Suppressor macrophage treated with lipopolysaccharide for 4 hours (primary cell): ENCODE data around the gene SLAIN1.
"Not testable (repeated sequence)": the region's sequence is repeated elsewhere in the genome, so short reads cannot be mapped to it uniquely, and the experiment has no call there.

Experiments
- DNase-seq: peaks from one replicate; pipeline ENCODE4 v3.0.0-alpha.2; 2020

SLAIN1 gene

DNA sequence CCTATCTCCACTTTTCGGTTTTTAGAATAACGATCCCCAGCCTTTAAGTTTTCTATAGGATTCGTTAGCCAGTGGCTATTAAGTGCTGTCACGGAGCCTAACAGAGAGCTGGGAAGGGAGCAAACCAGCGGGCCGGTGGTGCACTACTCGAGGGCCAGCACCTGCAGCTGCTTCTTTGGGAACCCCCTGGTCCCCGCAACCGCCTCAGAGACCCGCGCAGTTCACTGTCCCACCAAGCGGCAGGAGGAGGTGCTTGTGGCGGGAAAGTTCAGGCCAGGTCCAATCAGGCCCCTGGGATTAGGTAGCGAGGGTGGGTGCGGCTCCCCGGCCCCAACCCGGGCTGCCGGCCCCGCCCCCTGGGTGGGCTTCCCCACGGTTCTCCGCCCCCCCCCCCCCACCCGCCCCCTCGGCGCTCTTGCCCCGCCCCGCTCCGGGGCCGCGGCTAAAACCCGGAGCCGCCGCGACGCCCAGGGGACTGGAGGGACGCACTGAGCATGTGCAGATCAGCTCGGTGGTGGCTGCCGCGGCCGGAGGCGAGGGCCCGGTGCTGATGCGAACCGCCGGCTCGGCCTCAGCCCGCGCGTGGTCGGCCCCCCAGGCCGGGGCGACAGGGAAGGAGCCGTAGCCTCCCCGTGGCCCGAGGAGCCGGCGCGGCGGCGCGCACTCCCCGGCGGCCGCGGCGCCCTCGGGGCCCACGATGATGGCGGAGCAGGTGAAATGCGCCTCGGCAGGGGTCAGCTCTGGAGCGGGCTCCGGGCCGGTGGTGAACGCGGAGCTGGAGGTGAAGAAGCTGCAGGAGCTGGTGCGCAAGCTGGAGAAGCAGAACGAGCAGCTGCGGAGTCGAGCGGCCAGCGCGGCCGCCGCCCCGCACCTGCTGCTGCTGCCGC is at the start of gene SLAIN1:
SLAIN1 (plus strand) TSS at position 471 of the 887 bp plus-strand sequence; CDS start at position 698, 227 bp downstream.
- peak; percentile 61 for DNase-seq

DNA sequence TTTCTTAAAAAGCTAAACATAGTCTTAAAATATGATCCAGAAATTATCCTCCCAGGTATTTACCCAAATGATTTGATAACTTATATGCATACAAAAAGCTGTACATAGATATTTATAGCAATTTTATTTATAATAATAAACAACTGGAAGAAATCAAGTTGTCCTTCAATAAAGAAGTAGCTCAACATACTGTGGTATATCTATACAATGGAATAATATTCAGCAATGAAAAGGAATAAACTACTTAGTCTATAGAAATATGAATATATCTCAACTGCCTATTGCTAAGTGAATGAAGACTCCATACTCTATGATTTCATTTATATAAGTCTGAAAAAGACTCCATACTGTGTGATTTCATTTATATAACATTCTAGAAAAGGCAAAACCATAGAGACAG is 47.1 kb upstream of the SLAIN1 start:
- no peak for DNase-seq

DNA sequence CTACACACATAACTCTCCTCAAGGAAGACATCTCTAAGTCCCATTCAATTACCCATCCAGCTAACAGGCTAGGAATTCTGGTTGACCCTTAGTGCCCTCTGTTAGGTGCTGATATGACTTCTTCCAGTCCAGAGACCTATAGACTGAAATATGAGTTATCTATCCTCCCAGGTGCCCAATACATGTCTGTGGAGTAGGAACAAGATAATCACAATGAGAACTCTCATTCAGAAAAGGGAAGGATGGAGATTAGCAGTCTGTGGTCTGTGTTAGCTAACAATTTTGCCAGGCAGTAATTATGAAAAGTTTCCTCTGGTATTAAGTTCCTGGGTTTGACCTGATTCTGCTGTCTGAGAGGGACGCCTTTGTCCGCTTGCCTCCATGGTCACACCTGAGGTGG is 44.2 kb upstream of the SLAIN1 start:
- no peak for DNase-seq

DNA sequence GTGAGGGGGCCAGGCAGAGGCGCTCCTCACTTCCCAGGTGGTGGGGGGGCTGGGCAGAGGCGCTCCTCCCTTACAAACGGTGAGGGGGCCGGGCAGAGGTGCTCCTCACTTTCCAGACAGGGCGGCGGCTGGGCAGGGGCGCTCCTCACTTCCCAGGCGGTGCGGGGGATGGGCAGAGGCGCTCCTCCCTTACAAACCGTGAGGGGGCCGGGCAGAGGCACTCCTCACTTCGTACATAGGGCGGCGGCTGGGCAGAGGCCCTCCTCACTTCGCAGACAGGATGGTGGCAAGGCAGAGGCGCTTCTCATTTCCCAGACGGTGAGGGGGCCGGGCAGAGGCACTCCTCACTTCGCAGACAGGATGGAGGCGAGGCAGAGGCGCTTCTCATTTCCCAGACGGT is 37.5 kb upstream of the SLAIN1 start:
- not testable (repeated sequence) for DNase-seq

DNA sequence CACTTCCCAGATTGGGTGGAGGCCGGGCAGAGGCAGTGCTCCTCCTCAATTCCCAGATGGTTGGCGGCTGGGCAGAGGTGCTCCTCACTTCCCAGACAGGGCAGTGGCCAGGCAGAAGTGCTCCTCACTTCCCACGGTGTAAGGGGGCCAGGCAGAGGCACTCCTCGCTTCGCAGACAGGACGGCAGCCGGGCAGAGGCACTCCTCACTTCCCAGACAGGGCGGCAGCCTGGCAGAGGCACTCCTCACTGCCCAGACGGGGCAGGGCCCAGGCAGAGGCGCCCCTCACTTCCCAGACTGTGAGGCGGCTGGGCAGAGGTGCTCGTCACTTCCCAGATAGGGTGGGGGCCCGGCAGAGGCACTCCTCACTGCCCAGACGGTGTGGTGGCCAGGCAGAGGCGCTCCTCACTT is 36.6 kb upstream of the SLAIN1 start:
- DNase-seq = no peak

DNA sequence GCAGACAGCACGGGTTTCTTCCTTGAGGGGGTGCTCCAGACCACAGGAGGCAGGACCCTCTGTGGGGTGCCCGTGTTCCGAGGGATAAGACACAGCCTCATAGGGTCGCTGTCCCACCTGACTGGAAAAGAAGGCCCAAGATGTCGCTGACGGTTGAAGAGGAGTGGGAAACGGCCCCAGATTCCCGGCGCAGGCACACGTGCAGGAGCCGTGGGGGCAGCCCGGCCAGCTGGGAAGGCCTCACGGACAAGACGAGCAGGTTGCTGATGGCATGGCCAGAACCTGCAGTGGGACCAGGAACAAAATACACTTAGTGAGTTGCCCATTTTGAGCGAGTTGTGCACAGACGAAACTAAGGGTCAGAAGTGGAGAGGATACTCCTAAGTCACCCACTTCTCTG is 35.2 kb upstream of the SLAIN1 start:
- DNase-seq = not testable (repeated sequence)

DNA sequence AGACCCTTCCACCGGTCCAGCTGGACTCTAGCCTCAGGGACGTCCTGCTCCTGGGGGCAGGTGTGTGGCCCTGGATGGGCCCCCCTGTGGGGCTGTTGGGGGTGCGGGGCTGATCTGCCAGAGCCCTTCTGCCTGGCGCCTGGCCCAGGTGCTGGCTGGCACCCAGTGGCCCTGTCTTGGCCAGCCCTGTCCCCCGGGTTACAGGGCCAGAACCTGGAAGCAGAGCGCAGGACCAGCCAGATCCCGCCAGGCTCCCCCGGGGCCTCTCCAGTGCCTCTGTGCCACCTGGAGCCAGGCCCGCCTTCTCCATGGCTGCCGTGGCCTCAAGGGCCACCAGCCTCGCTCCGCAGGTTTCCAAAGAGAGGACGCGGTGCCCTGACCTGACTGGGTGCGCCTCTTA is 34.7 kb upstream of the SLAIN1 start:
- DNase-seq = not testable (repeated sequence)

DNA sequence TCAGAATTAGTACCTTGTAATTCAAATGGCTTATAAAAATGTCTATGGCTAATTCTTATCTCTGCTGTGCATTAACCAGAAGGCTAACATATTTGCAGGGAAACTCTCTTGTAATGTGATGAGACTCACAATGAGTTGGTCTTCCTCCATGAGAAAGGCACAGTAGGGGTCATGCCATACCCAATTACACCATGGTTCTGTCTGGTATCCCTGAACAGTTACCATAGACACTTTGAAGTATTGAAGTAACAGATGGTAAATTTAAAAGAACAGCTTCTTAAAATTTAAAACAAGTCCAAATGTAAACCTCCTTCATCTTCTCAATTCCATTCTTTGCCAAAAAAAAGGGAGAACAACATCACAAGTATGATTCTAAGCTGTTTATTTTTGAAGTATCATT is 22.6 kb upstream of the SLAIN1 start:
- no peak for DNase-seq

DNA sequence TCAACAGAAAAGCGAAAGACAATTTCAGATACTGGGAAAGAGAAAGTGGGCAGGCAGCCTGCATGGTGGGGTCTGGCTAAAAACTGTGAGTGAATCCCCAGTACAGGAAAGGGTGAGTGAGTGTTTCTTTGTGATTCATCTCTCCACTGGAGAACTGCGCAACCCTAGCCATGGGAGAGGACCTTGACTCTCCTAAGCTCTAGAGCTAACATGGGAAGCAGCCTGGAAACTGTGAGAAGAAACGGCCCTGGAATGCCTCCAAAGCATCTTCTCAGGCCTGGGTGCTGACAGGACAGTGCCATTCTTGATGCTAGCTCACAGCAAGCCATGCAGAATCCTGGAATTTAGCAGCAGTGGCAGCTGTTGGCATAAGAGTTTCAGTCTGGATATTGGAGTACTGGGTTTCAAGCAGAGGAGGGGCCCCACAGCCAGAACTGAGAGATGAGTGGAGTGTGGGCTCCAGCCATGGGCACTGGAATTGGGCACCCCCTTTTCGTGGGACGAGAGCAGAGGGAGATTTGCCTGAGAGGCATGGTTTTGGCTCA is 18.7 kb upstream of the SLAIN1 start:
- DNase-seq = no peak

DNA sequence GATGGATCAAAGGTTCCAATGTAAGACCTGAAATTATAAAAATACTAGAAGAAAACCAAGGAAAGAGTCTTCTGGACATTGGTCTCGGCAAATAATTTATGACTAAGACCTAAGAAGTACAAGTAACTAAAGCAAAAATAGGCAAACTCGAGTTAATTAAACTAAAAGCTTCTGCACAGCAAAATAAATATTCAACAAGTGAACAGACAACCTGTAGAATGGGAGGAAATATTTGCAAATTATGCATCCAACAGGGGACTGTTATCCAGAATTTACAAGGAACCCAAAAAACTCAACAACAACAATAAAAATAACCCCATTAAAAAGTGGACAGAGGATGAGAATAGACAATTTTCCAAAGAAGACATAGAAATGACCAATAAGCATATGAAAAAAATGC is 9.7 kb upstream of the SLAIN1 start:
- no peak for DNase-seq

DNA sequence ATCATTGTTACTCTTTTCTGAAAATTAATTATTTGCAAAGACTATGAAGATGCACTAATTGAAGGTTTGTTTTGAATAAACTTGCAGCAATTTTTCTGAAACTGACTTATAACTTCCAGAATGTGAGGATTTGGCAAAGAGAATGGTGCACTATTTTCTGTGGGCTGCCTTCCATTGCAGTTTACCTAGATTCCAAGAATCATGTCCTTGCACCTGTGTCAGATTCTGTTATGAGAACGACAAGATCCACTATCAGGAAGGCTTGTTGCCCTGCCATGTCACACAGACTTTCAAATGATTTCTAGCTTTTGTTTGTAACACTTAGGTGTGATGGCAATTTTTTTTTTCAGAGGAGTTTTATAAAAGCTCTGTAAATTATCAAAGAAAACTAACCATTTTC is 5.6 kb upstream of the SLAIN1 start:
- no peak for DNase-seq

DNA sequence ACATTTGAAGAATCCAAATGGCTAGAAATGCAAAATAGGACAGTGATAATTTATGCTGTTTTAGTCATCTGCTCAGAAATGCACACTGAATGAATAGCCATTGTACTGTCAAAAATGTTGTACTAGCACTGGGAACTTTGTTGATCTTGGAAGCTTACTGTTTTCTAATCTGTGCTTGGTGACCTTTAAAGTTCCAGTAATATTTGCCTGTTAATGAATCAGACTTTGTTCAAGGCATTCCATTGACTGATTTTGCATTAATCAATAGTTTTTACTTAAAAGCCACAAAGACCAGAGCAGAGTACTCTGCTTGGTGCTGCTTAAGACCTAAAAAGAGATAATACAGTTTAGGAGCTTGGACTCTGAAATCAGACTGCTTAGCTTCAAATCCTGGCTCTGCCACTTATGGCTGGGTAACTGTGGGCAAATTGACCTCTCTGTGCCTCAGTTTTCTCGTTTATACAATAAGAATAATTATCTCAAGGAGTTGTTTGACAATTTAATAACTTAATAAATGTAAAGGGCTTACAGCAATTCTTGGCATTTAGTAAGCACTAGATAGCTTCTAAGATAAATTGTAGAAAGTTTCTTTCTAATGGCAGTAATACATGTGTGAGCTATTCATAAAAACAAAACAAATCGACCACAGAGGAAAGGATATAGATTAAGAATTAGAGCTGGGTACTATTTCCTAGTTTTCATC is 4.6 kb upstream of the SLAIN1 start:
- no peak for DNase-seq

DNA sequence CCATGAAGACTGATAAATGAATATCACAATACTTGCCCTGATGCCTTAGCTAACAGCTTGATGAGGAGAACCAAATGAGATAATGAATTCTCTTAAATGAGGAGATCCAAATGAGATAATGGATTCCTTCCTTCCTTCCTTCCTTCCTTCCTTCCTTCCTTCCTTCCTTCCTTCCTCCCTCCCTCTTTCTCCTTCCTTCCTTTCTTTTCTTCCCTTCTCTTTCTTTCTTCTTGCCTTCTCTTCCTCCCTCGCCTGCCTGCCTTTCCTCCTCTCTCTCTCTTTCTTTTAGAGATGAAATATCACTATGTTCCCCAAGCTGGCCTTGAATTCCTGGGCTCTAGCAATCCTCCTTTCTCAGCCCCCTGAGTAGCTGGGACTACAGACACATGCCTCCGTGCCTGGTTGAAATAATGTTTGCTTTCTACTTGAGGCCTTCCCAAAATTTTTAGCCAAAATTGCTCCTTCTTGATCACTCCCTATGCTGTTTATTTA is 4.0 kb upstream of the SLAIN1 start:
- DNase-seq = no peak

DNA sequence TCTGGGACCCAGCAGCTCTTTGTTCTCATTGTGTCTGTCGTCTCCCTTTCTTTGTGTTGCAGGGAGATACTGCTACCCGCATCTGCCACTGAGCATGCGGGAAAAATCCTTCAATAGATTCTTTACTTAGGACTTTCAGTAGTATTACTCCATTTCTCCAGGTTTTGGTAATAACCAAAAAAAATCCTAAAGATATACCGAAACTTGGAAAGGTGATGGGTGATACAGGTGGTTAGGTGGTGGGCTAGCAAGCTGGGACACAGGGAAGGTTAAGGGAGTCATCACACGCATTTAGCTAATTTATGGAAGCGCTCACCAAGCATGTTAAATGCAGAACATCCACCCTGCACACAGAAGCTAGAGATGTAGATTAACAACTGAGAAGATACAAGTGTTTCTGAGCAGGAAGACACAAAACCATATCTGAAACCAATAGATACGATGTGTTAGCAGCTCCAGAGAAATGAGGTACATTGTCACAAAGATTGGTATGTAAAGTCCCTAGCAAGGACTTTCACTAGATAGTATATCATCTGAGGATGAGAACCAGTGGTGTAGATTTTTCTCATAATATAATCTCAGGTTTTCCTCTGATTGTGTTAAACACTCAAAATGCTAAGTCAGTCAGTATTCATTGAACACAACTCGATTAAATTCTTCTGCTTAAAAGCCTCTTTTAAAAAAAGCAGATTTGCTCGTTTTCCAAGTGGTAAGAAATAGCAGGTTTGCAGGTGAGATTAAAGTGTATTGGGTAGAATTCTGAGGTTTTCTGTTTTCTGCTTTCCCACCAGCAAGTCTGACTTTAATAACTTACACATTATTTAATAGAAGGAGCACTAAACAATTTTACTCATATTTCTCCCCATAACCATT is 1.2 kb upstream of the SLAIN1 start:
- DNase-seq = no peak

DNA sequence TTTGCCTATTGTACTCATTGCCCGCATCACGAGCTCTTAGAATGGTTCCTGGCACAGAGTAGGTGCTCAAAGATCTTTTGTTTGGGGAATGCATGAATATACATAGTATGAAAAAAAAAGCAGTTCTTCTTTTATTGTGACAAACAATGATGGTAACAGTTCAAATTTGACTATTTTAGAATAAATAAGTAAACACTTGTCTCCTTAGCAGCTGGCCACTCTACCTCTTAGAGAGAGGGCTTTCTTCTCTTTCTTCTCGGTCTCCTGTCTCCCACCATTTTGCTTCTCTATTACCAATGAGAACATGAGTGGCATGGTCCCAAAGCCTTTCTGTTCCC is 639 bp upstream of the SLAIN1 start:
- no peak for DNase-seq

DNA sequence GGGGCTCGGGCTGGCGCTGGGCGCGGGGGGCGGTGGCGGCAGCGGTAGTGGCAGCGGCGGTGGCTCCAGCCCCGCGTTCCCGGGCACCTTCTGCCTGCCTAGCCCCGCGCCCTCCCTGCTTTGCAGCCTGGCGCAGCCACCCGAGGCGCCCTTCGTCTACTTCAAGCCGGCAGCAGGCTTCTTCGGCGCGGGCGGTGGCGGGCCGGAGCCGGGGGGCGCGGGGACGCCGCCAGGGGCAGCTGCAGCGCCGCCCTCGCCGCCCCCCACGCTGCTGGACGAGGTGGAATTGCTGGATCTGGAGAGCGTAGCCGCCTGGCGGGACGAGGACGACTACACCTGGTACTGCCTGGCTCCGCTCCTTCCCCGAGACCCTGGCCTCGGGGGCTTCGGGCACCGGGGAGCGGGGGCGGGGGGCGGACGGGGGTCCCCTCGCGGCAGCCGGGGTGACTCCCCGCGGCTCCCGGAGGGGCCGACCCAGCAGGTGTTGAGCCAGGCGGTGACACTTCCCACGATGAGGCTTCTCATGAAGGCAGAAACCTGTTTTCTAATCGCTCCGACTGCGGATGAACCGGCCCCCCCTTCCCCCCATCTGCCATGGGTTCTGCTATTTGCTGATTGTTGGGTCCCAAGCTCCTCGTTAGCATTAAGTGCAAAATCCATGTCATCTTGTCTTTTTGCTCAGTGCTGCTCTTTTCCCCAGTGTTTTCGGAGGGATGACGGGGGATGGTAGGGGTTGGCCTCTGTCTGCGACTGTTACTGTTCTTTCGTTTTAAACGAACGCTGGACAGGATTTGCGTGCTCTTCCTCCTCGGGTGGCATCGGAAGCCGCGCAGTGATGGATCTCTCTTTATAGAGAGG is 943 bp downstream of the SLAIN1 start:
- peak; percentile 39 for DNase-seq

DNA sequence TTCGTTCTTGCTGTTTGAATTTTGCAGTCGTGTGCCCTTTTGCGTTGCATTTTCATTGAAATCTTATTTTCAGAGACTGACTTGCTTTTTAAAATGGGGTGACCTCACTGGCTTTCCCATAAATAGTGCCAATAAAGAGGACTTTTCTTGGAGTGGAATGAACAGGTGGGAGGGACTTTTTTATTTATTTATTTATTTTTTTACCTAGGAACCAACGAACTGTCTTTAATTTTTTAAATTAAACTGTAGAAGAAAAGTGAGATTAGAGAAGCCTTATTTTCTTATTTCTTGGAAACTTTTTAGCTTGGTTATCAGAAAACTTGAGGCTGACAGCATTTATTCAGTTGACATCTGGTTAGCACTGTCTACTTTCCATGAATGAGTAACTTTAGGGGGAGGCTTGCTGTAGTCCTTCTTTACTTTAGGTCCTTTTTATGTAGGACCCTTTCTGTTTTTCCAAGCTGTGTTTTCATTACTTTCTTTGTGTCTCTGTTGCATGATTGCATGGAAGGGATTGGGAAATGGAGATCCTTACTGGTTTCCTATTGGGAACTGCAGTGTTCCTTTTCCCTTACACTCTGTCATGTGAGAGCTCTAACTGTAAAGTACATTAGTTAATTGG is 1.7 kb downstream of the SLAIN1 start:
- no peak for DNase-seq

DNA sequence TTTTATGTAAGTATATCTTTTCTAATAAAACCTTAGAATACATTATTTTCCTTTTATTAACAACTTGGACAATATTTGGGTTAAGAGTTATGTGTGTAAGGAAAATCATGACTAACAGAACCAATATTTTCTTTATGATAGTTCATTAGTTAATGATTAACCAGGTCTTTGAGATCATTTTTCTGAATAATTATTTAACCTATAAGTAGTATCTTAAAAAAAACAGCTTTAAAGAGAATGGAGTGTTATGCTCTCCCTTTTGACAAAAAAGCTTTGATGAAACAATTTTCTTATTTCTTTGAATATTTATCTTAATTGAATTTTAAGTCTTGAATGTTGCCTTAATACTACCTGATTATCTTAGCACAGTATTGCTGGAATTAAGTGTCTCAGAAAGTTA is 3.8 kb downstream of the SLAIN1 start:
- no peak for DNase-seq

DNA sequence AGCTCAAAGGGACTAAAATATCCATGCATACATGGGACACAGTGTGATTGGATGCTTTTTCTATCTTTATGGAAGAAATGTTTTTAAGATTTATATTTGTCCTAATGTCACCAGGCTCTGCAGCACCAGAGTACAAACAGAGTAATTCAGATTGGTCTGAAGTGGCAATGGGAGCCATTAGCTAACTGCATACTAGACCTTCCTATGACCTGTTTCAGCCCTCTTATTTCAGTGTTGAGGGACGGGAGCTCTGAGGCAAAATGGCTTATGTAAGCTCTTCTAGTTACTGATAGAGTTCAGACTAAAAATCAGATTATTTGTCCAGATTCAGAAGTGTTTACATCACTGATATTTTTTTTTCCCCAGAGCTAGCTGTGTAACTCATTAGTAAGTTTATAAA is 4.9 kb downstream of the SLAIN1 start:
- DNase-seq = no peak

DNA sequence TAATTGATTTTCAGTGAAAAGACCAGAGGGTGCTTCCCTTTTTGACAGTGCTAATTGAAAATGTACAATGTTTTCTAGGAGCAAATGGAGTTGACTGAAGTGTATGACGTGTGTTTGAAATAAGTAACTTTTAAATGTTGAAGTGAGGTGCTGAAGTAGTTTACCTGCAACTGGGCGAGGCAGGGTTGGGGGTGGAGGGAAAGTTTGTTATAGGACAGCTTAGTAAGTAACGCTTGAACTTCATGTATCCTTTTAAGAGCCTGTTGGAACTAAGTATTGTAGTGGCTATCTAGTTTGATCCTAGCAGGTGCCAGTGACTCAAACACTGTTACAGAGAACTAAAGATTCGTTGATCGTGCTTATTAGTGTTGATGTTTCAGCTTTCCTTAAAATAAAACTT is 5.9 kb downstream of the SLAIN1 start:
- DNase-seq = no peak

DNA sequence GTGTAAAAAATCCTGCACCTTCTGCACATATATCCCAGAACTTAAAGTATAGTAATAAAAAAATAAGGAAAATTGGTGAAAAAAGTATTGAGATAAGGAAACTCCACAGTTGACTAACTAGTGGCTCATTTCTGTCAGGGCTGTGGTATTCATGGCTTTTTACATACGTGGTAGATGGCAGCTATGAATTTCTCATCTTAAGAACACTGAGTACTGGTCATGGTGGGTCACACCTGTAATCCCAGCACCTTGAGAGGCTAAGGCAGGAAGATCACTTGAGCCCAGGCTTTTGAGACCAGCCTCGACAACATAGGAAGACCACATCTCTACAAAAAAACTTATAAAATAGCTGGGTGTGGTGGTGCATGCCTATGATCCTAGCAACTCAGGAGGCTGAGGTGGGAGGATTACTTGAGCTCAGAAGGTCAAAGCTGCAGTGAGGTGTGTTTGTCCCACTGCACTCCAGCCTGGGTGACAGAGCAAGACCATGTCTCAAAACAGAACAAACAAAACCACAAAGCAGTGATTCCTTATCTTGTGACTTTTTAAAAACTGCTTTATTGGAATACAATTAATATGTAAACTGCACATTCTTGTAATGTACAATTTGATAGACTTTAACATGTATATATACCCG is 16.8 kb downstream of the SLAIN1 start:
- DNase-seq = no peak
